RWPE1 (cell line): ENCODE measurements around the gene TPM4.
"Not testable (repeated sequence)": the region's sequence is repeated elsewhere in the genome, so short reads cannot be mapped to it uniquely, and the experiment has no call there.

Experiments used
- CTCF ChIA-PET: fragments of 350-600 bp; sonication (Branson Sonifier 250); formaldehyde crosslinking; extraction: SDS; loops from one replicate; lab custom pipeline; 2021; lab: Yijun Ruan, JAX
- POLR2A ChIA-PET: fragments of 400-600 bp; formaldehyde crosslinking; extraction: SDS; loops from one replicate; lab custom pipeline; 2020; ENCODE audit warnings: antibody characterized with exemption; ENCODE audit not compliant: low non-redundant PET; lab: Yijun Ruan, JAX
- DNase-seq: peaks from one replicate; pipeline ENCODE4 v3.0.0; 2012; ENCODE audit warnings: low spot score
- H3K27ac ChIP-seq: fragments of 450-650 bp; 2 replicates; pipeline ENCODE4 v1.5.1; 2017
- CTCF ChIP-seq: fragments of 450-650 bp; conservative IDR thresholded peaks from 2 replicates; pipeline ENCODE4 v1.5.1; 2017; ENCODE audit warnings: low read depth, mild to moderate bottlenecking

The TPM4 gene

GRCh38 chr19:16084067-16084685 lies 7.9 kb downstream of the TPM4 start:
- no peak for DNase-seq
- TF ChIP-seq CTCF, result no peak
- peak overlapping the region; percentile 99 for H3K27ac ChIP-seq
- CTCF ChIA-PET, result interaction anchor here (0.8 kb wide), 1 partner anchor 11 kb away, joined by 4 read pairs; no protein-coding TSS in a partner anchor
- POLR2A ChIA-PET, result interaction anchor here (0.6 to 0.9 kb wide), 2 partner anchors 14 to 20 kb away, joined by 3 read pairs; no protein-coding TSS in a partner anchor

- ChIA-PET CTCF (interaction anchor here (0.6 kb wide), 1 partner anchor 26 kb away, joined by 4 read pairs; no protein-coding TSS in a partner anchor), POLR2A (interaction anchor here (0.9 kb wide), 1 partner anchor 15 kb away, joined by 3 read pairs; no protein-coding TSS in a partner anchor)
- DNase-seq, result no peak
- H3K27ac ChIP-seq, result peak overlapping the region; percentile 38
- TF ChIP-seq CTCF, result no peak
Measured at GRCh38 chr19:16085115-16085514, 8.8 kb downstream of the TPM4 start.

GRCh38 chr19:16087404-16087803 lies 11.1 kb downstream of the TPM4 start:
- CTCF ChIA-PET, result interaction anchor here (1.4 kb wide), 1 partner anchor 10 kb away, joined by 4 read pairs; no protein-coding TSS in a partner anchor

GRCh38 chr19:16087940-16088339 lies 11.6 kb downstream of the TPM4 start:
- DNase-seq, result no peak
- ChIA-PET POLR2A (no interaction called here), CTCF (no interaction called here)
- H3K27ac ChIP-seq, result peak overlapping the region; percentile 39
- no peak for TF ChIP-seq CTCF

More at GRCh38 chr19:16087404-16087803, 11.1 kb downstream of the TPM4 start:
- POLR2A ChIA-PET, DNase-seq: not testable (repeated sequence)
- peak overlapping the region; percentile 39 for H3K27ac ChIP-seq

GRCh38 chr19:16088351-16089009 lies 12.2 kb downstream of the TPM4 start:
- POLR2A ChIA-PET, result no interaction called here
- no peak for TF ChIP-seq CTCF
- peak overlapping the region; percentile 39 for H3K27ac ChIP-seq
- DNase-seq, result no peak
- CTCF ChIA-PET, result interaction anchor here (0.6 kb wide), 2 partner anchors 154 to 1232 kb away, joined by 3 read pairs; partner anchors contain the start of gene CYP4F11

- TF ChIP-seq CTCF, result no peak
- ChIA-PET POLR2A (no interaction called here), CTCF (interaction anchor here (0.6 kb wide), 2 partner anchors 155 to 1231 kb away, joined by 3 read pairs; partner anchors contain the start of gene CYP4F11)
- DNase-seq, result no peak
- H3K27ac ChIP-seq, result no peak overlapping the region
Measured at GRCh38 chr19:16089010-16089846, 12.9 kb downstream of the TPM4 start.
